A549 (cell line): ENCODE measurements around the gene RNF13.

Experiments used
- BCL3 ChIP-seq: fragments of >200 bp; sonication (Bioruptor Twin); formaldehyde crosslinking; IDR thresholded peaks from 3 replicates; pipeline ENCODE4 v1.6.1; 2016
- CHD2 ChIP-seq: fragments of 150-350 bp; IDR thresholded peaks from 2 replicates; pipeline ENCODE4 v1.6.1; 2014; ENCODE audit warnings: low read length; ENCODE audit not compliant: partially characterized antibody
- CTCF ChIP-seq: fragments of >200 bp; sonication (Bioruptor Twin); formaldehyde crosslinking; IDR thresholded peaks from 3 replicates; pipeline ENCODE4 v1.5.1; 2016
- EP300 ChIP-seq, 2 experiments: fragments of >200 bp; sonication (Bioruptor Twin); formaldehyde crosslinking; IDR thresholded peaks; 2 replicates in 1 of 2; 3 replicates in 1 of 2; pipeline ENCODE4 v1.6.1; 2016 to 2017
- FOXS1 ChIP-seq: fragments of 250-450 bp; sonication (Bioruptor Pico); IDR thresholded peaks from 2 replicates; pipeline ENCODE4 v1.5.0; 2020; ENCODE audit warnings: mild to moderate bottlenecking, moderate library complexity
- HMGXB4 ChIP-seq: fragments of 250-450 bp; sonication (Bioruptor Pico); IDR thresholded peaks from 2 replicates; pipeline ENCODE4 v1.5.0; 2021; ENCODE audit warnings: mild to moderate bottlenecking, moderate library complexity, borderline replicate concordance
- MAZ ChIP-seq: fragments of 150-350 bp; IDR thresholded peaks from 2 replicates; pipeline ENCODE4 v1.6.1; 2014; ENCODE audit warnings: antibody characterized with exemption, low read depth, low read length, borderline replicate concordance
- POLR2A ChIP-seq: IDR thresholded peaks from 2 replicates; pipeline ENCODE4 v1.6.1; 2012; ENCODE audit warnings: mild to moderate bottlenecking, low read length
- RAD21 ChIP-seq, 2 experiments: fragments of >200 bp in 1 of 2; sonication (Bioruptor Twin) in 1 of 2; formaldehyde crosslinking in 1 of 2; IDR thresholded peaks in 1 of 2; conservative IDR thresholded peaks in 1 of 2; 2 replicates in 1 of 2; 3 replicates in 1 of 2; pipeline ENCODE4 v1.6.1; 2012 to 2018; ENCODE audit warnings: inconsistent platforms in 1 of 2
- RFX5 ChIP-seq: fragments of 450-650 bp; IDR thresholded peaks from 2 replicates; pipeline ENCODE4 v1.7.1; 2014; ENCODE audit warnings: antibody characterized with exemption, mild to moderate bottlenecking, moderate library complexity
- SMC3 ChIP-seq: fragments of >200 bp; sonication (Bioruptor Twin); formaldehyde crosslinking; IDR thresholded peaks from 3 replicates; pipeline ENCODE4 v1.6.1; 2018; ENCODE audit warnings: inconsistent platforms
- ZFP36 ChIP-seq: fragments of 450-650 bp; IDR thresholded peaks from 2 replicates; pipeline ENCODE4 v1.6.1; 2014; ENCODE audit warnings: borderline replicate concordance; ENCODE audit not compliant: partially characterized antibody
- ZNF302 ChIP-seq: fragments of 250-450 bp; sonication (Bioruptor Pico); IDR thresholded peaks from 2 replicates; pipeline ENCODE4 v1.9.0; 2021; ENCODE audit warnings: inconsistent platforms, mild to moderate bottlenecking, moderate library complexity

- TF ChIP-seq RAD21 (conservative IDR thresholded peaks at IDR 0.05 in 1 of 2, IDR thresholded peaks at IDR 0.05 in 1 of 2): no peak
- no peak for TF ChIP-seq ZNF302 (CRISPR knock-in tag)
- no peak for TF ChIP-seq SMC3
- TF ChIP-seq RFX5: no peak
- TF ChIP-seq POLR2A: no peak
- no peak for TF ChIP-seq MAZ
- TF ChIP-seq EP300 (IDR thresholded peaks at IDR 0.05): no peak
- no peak for TF ChIP-seq CTCF
- no peak for TF ChIP-seq FOXS1 (CRISPR knock-in tag)
- TF ChIP-seq HMGXB4 (CRISPR knock-in tag): no peak
- TF ChIP-seq CHD2: no peak
- no peak for TF ChIP-seq ZFP36
- TF ChIP-seq BCL3: no peak
These were observed 7.2 kb downstream of the RNF13 start for GRCh38 chr3:149820183-149820582.
